Progenitor cell of endocrine pancreas (in vitro differentiated cells): ENCODE measurements around the gene FANCC. TPM values are rescaled to one million over a fixed set of nuclear protein-coding genes. Genes with fewer than 3 reads are reported as not detected.
A peak's percentile ranks its signal among the peaks of the same experiment; 100 is the strongest.

ENCODE experiments used
- DNase-seq: peaks from one replicate; pipeline ENCODE4 v3.0.0; 2021; ENCODE audit warnings: low spot score; ENCODE audit not compliant: unreplicated experiment
- H3K27ac Mint-ChIP-seq: 2 replicates; pipeline ENCODE4 v1.8.0; 2021; ENCODE audit warnings: mild to moderate bottlenecking, moderate library complexity, mixed read lengths
- H3K27me3 Mint-ChIP-seq: 2 replicates; pipeline ENCODE4 v1.8.0; 2021; ENCODE audit warnings: mixed read lengths
- H3K36me3 Mint-ChIP-seq: 2 replicates; pipeline ENCODE4 v1.8.0; 2022; ENCODE audit warnings: mixed read lengths; ENCODE audit not compliant: insufficient read depth
- H3K4me1 Mint-ChIP-seq: 2 replicates; pipeline ENCODE4 v1.8.0; 2021; ENCODE audit warnings: low read depth, mixed read lengths
- H3K4me3 Mint-ChIP-seq: 2 replicates; pipeline ENCODE4 v1.8.0; 2021; ENCODE audit warnings: low read depth, mild to moderate bottlenecking, moderate library complexity, mixed read lengths
- H3K9me3 Mint-ChIP-seq: 2 replicates; pipeline ENCODE4 v1.8.0; 2021; ENCODE audit warnings: low read depth, mixed read lengths
- total RNA-seq: library from RNA; stranded (reverse); gene quantifications from 2 replicates; pipeline ENCODE4 v1.2.1, GENCODE V29; 2021
- TF ChIP-seq, protein P1 (sequence below): fragments of 200-600 bp; sonication (generic); IDR thresholded peaks from one replicate; pipeline ENCODE4 v1.5.0; 2021; ENCODE audit warnings: antibody characterized with exemption, mild to moderate bottlenecking; ENCODE audit not compliant: unreplicated experiment

The FANCC gene
- total RNA-seq, 1 donor from 2014 or later = 28.9 TPM

DNA sequence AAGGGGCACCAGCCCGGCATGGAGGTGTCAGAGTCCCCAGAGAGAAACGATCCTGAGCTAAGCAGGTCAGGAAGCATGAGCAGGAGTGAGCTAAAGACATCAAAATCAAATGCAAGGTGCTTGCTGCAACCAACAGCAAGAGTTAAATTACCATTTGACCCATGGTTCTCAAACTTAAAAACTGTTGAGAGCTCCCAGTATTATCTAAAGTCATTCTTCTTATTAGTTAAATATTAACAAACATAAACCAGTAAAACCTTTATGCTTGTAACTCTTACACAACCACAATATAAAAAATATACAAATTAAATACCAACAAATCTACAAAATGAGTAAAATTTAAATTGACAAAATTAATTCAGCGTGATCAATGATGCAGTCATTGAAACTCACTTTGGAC lies 51.5 kb downstream of the FANCC start:
- no peaks in the 10 kb centered on the region for H3K9me3 Mint-ChIP-seq
- TF ChIP-seq, protein P1, sequence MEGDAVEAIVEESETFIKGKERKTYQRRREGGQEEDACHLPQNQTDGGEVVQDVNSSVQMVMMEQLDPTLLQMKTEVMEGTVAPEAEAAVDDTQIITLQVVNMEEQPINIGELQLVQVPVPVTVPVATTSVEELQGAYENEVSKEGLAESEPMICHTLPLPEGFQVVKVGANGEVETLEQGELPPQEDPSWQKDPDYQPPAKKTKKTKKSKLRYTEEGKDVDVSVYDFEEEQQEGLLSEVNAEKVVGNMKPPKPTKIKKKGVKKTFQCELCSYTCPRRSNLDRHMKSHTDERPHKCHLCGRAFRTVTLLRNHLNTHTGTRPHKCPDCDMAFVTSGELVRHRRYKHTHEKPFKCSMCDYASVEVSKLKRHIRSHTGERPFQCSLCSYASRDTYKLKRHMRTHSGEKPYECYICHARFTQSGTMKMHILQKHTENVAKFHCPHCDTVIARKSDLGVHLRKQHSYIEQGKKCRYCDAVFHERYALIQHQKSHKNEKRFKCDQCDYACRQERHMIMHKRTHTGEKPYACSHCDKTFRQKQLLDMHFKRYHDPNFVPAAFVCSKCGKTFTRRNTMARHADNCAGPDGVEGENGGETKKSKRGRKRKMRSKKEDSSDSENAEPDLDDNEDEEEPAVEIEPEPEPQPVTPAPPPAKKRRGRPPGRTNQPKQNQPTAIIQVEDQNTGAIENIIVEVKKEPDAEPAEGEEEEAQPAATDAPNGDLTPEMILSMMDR = no peak
- no peak overlapping the region for H3K4me3 Mint-ChIP-seq
- DNase-seq = no peak
- H3K36me3 Mint-ChIP-seq = no peaks in the 10 kb centered on the region
- no peaks in the 10 kb centered on the region for H3K27me3 Mint-ChIP-seq
- H3K4me1 Mint-ChIP-seq = peaks cover 54% of the 10 kb centered on the region
- H3K27ac Mint-ChIP-seq = peak overlapping the region; percentile 76

DNA sequence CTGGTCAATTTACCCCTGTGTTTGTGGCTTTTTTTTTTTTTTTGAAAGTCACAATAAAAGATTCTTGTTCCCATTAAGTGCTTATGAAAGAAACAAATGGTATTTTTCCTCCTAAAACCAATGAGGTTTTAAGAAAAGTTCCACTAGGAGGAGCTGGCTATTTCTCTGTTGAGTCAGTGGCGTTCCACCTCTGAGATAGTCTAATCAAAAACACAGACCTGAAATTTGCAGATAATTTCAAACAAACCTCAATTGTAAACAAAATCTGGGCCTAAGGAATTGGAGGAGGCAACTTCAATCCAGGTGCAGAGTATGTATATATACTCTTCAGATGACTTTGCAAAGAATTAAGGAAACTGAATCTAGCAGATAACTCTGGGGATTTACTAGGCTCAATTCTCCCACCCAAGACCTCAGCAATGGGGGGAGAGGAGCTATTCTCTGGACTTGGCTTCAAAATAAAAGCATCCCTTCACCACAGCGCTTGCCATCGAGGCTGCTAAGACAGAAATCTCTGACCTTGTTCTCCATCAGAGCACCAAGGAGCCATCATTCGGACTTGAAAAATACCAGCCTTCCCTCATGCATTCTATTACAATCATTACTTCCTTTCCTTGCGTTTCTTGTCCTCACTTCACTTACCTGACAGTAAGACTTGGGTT lies 52.4 kb downstream of the FANCC start:
- H3K4me3 Mint-ChIP-seq = no peak overlapping the region
- H3K4me1 Mint-ChIP-seq = peaks cover 47% of the 10 kb centered on the region
- no peak for DNase-seq
- H3K27ac Mint-ChIP-seq = peak overlapping the region; percentile 74
- H3K36me3 Mint-ChIP-seq = no peaks in the 10 kb centered on the region
- no peaks in the 10 kb centered on the region for H3K27me3 Mint-ChIP-seq
- TF ChIP-seq, protein P1 = peak; percentile 43
- no peaks in the 10 kb centered on the region for H3K9me3 Mint-ChIP-seq

DNA sequence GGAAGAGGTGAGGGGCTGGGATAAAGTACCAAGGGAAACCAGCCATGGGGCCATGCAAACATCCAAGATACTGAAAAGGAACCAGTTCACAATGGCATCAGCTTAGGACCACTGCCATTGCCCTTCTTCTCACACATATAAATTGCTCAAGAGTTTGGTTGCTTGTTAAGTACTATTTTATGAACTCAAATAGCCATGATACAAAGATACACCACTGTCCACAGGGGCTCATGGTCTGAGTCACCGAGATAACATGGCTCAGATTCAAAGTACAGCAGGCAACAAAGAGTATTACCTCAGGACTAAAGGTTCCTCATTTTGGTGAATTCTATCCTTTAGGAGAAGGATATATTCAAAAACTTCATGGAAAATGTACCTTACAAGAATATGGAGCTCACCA lies 55.6 kb downstream of the FANCC start:
- Mint-ChIP-seq H3K36me3 (peaks cover 6% of the 10 kb centered on the region), H3K27me3 (no peaks in the 10 kb centered on the region), H3K4me1 (peaks cover 34% of the 10 kb centered on the region), H3K27ac (no peak overlapping the region), H3K4me3 (no peak overlapping the region), H3K9me3 (peaks cover 4% of the 10 kb centered on the region)
- no peak for DNase-seq
- TF ChIP-seq, protein P1 = no peak

DNA sequence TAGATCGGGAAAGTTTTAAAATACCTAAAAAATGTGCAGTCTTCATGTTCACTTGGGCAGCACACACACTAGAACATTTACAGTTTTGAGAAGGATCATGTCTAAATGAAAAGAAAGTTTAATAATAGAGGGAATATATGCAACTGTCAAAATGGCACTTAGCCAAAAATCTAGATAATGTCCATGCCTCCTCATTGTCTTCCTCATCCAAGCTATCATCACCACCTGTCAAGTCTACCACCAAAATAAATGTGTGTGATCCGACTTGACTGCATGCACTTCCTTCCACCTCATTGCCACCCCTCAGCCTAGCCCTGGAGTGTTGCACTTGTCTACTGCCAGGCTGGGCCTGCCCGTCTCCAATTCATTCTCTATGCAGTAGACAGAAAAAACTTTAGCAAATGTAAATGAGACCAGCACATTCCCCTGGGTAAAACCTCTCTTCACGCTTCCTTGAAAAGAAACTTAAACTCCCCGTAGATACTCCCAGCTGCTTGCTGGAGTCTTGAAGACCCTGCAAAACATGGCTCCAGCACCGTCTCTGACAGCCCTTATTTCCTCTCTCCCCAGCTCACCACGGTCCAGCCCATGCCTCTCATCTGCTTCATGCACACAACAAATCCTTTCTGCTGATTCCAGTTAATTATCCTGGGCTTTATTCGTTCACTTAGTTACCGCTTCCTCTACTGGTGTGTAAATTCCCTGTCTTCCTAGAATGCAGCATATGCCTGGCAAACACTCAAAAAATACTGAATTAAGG lies 66.9 kb downstream of the FANCC start:
- no peak for DNase-seq
- H3K27ac Mint-ChIP-seq = no peak overlapping the region
- H3K9me3 Mint-ChIP-seq = peaks cover 1% of the 10 kb centered on the region
- H3K36me3 Mint-ChIP-seq = peaks cover 10% of the 10 kb centered on the region
- TF ChIP-seq, protein P1 = no peak
- H3K4me1 Mint-ChIP-seq = peaks cover 11% of the 10 kb centered on the region
- H3K27me3 Mint-ChIP-seq = no peaks in the 10 kb centered on the region
- H3K4me3 Mint-ChIP-seq = no peak overlapping the region

DNA sequence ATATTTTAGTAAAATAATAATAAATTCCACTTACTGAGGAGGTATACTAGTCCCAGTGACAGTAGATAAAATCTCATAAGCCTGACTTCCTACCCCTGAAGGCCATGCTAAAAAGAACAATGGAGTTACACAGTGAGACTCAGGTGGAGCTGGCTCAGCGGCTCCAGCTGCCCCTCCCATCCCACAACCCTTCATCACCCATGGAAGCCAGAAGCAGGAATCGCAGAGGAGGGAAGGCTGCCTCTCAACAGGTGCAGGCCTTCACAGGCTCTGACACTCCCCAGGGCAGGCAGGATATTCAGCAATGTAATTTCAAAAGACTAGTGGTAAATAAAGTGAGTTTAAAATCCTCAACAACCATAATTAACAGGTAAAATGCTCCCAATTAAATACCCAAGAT lies 67.5 kb downstream of the FANCC start:
- Mint-ChIP-seq H3K4me3 (no peak overlapping the region), H3K27me3 (no peaks in the 10 kb centered on the region), H3K36me3 (peaks cover 8% of the 10 kb centered on the region), H3K9me3 (no peaks in the 10 kb centered on the region), H3K27ac (peak overlapping the region; percentile 31), H3K4me1 (peaks cover 11% of the 10 kb centered on the region)
- DNase-seq = no peak
- TF ChIP-seq, protein P1 = no peak
